H9 (cell line): Measurements from ENCODE around the gene PRX. TPM values are rescaled to one million over a fixed set of nuclear protein-coding genes. Genes with fewer than 3 reads are reported as not detected.
A peak's percentile ranks its signal among the peaks of the same experiment; 100 is the strongest.

Source experiments
- DNase-seq: peaks from one replicate; pipeline ENCODE4 v3.0.0-alpha.2; 2017
- H2AFZ ChIP-seq: one replicate; pipeline ENCODE4 v1.6.1; 2013; ENCODE audit warnings: mild to moderate bottlenecking, low read length, control low read depth, moderate library complexity
- H2AK5ac ChIP-seq: 2 replicates; pipeline ENCODE4 v1.6.1; 2013; ENCODE audit warnings: low read length, control low read depth, mixed read lengths; ENCODE audit not compliant: insufficient read length
- H2BK120ac ChIP-seq: one replicate; pipeline ENCODE4 v1.6.1; 2013; ENCODE audit warnings: low read depth, mild to moderate bottlenecking, low read length, control low read depth, inconsistent platforms; ENCODE audit not compliant: poor library complexity, severe bottlenecking
- H2BK12ac ChIP-seq: 2 replicates; pipeline ENCODE4 v1.6.1; 2013; ENCODE audit warnings: low read length, control low read depth, mixed read lengths, low read depth; ENCODE audit not compliant: insufficient read length
- H2BK15ac ChIP-seq: 2 replicates; pipeline ENCODE4 v1.6.1; 2013; ENCODE audit warnings: low read depth, low read length, control low read depth
- H2BK20ac ChIP-seq: one replicate; pipeline ENCODE4 v1.6.1; 2013; ENCODE audit warnings: low read depth, mild to moderate bottlenecking, low read length, control low read depth, inconsistent platforms; ENCODE audit not compliant: poor library complexity, severe bottlenecking
- H2BK5ac ChIP-seq: 2 replicates; pipeline ENCODE4 v1.6.1; 2013; ENCODE audit warnings: low read length, control low read depth, mixed read lengths; ENCODE audit not compliant: insufficient read length
- H3K14ac ChIP-seq: 2 replicates; pipeline ENCODE4 v1.6.1; 2013; ENCODE audit warnings: low read length, control low read depth; ENCODE audit not compliant: insufficient read depth
- H3K18ac ChIP-seq: 2 replicates; pipeline ENCODE4 v1.6.1; 2013; ENCODE audit warnings: low read depth, mild to moderate bottlenecking, mixed read lengths, low read length, control low read depth; ENCODE audit not compliant: insufficient read length
- H3K23ac ChIP-seq: 2 replicates; pipeline ENCODE4 v1.6.1; 2013; ENCODE audit warnings: low read length, control low read depth, mixed read lengths, low read depth; ENCODE audit not compliant: insufficient read length
- H3K23me2 ChIP-seq: 2 replicates; pipeline ENCODE4 v1.6.1; 2013; ENCODE audit warnings: low read depth, mild to moderate bottlenecking, mixed read lengths, low read length, control low read depth; ENCODE audit not compliant: insufficient read length, poor library complexity, severe bottlenecking
- H3K27ac ChIP-seq: 2 replicates; pipeline ENCODE4 v1.5.1; 2013; ENCODE audit warnings: low read length, control low read depth, mixed read lengths, low read depth; ENCODE audit not compliant: insufficient read length
- H3K27me3 ChIP-seq: 2 replicates; pipeline ENCODE4 v1.6.1; 2013; ENCODE audit warnings: low read length, control low read depth, inconsistent platforms; ENCODE audit not compliant: insufficient read depth
- H3K4ac ChIP-seq: 2 replicates; pipeline ENCODE4 v1.6.1; 2013; ENCODE audit warnings: low read depth, mild to moderate bottlenecking, control low read depth, inconsistent platforms, low read length, moderate library complexity
- H3K4me1 ChIP-seq: 2 replicates; pipeline ENCODE4 v1.6.1; 2013; ENCODE audit warnings: low read length, control low read depth, inconsistent platforms; ENCODE audit not compliant: insufficient read depth
- H3K4me2 ChIP-seq: 2 replicates; pipeline ENCODE4 v1.6.1; 2013; ENCODE audit warnings: low read length, control low read depth, mixed read lengths; ENCODE audit not compliant: insufficient read length, insufficient read depth
- H3K56ac ChIP-seq: 2 replicates; pipeline ENCODE4 v1.6.1; 2013; ENCODE audit warnings: low read depth, mild to moderate bottlenecking, mixed read lengths, low read length, control low read depth; ENCODE audit not compliant: insufficient read length
- H3K79me1 ChIP-seq: 2 replicates; pipeline ENCODE4 v1.6.1; 2013; ENCODE audit warnings: low read depth, mild to moderate bottlenecking, moderate library complexity, low read length, control low read depth, inconsistent platforms; ENCODE audit not compliant: insufficient read depth, poor library complexity, severe bottlenecking
- H3K79me2 ChIP-seq: 2 replicates; pipeline ENCODE4 v1.6.1; 2013; ENCODE audit warnings: low read length, control low read depth, inconsistent platforms; ENCODE audit not compliant: insufficient read depth
- H3K9ac ChIP-seq: 2 replicates; pipeline ENCODE4 v1.6.1; 2013; ENCODE audit warnings: low read length, control low read depth, mixed read lengths; ENCODE audit not compliant: insufficient read length; ENCODE audit errors: extremely low read depth
- H3K9me3 ChIP-seq: one replicate; pipeline ENCODE4 v1.6.1; 2013; ENCODE audit warnings: low read depth, low read length, inconsistent platforms; ENCODE audit not compliant: control insufficient read depth
- H3T11ph ChIP-seq: one replicate; pipeline ENCODE4 v1.6.1; 2013; ENCODE audit warnings: mild to moderate bottlenecking, low read length, control low read depth, inconsistent platforms
- H4K20me1 ChIP-seq: one replicate; pipeline ENCODE4 v1.6.1; 2013; ENCODE audit not compliant: control insufficient read depth, insufficient read length, insufficient read depth
- H4K5ac ChIP-seq: 2 replicates; pipeline ENCODE4 v1.6.1; 2013; ENCODE audit warnings: low read depth, mild to moderate bottlenecking, mixed read lengths, low read length, control low read depth; ENCODE audit not compliant: insufficient read length
- H4K8ac ChIP-seq: replicated peaks from 2 replicates; pipeline ENCODE4 v1.6.1; 2013; ENCODE audit warnings: low read length, control low read depth, mixed read lengths, low read depth; ENCODE audit not compliant: insufficient read length
- H4K91ac ChIP-seq: 2 replicates; pipeline ENCODE4 v1.6.1; 2013; ENCODE audit warnings: low read depth, mild to moderate bottlenecking, moderate library complexity, mixed read lengths, low read length, control low read depth; ENCODE audit not compliant: insufficient read length
- H3K27ac Mint-ChIP-seq, 3 experiments: 2 replicates in 2 of 3; 3 replicates in 1 of 3; pipeline ENCODE4 v1.8.0; 2020 to 2021; ENCODE audit warnings: mixed read lengths in 3 of 3, mild to moderate bottlenecking in 1 of 3, moderate library complexity in 1 of 3
- H3K27me3 Mint-ChIP-seq: 2 replicates; pipeline ENCODE4 v1.8.0; 2021; ENCODE audit warnings: low read depth, mild to moderate bottlenecking, moderate library complexity, mixed read lengths
- H3K36me3 Mint-ChIP-seq, 3 experiments: 2 replicates in 2 of 3; 3 replicates in 1 of 3; pipeline ENCODE4 v1.8.0; 2020 to 2021; ENCODE audit warnings: low read depth in 3 of 3, mixed read lengths in 3 of 3; ENCODE audit not compliant: insufficient read depth in 1 of 3
- H3K4me1 Mint-ChIP-seq, 2 experiments: 2 replicates each; pipeline ENCODE4 v1.8.0; 2020; ENCODE audit warnings: mixed read lengths in 2 of 2
- H3K4me3 Mint-ChIP-seq, 2 experiments: 2 replicates in 1 of 2; 3 replicates in 1 of 2; pipeline ENCODE4 v1.8.0; 2020 to 2021; ENCODE audit warnings: mild to moderate bottlenecking in 2 of 2, mixed read lengths in 2 of 2, moderate library complexity in 1 of 2
- H3K9me3 Mint-ChIP-seq, 2 experiments: 2 replicates in 1 of 2; 3 replicates in 1 of 2; pipeline ENCODE4 v1.8.0; 2020; ENCODE audit warnings: mild to moderate bottlenecking in 2 of 2, mixed read lengths in 2 of 2, moderate library complexity in 1 of 2
- WGBS: extraction: QIAGEN DNeasy Blood & Tissue Kit; methylation state at CpG from one replicate; pipeline ENCODE4 v1.1.7; 2013; ENCODE audit warnings: missing lambda C conversion rate, low lambda C conversion rate, mixed read lengths; ENCODE audit not compliant: insufficient read length; ENCODE audit errors: extremely low coverage; 5-methylcytosine and 5-hydroxymethylcytosine counted together
- total RNA-seq: library from RNA; stranded (reverse); gene quantifications from 2 replicates; pipeline ENCODE4 v1.2.1, GENCODE V29; 2021
- TF ChIP-seq, protein P1 (sequence below): fragments of 200-600 bp; sonication (generic); conservative IDR thresholded peaks from 3 replicates; pipeline ENCODE4 v1.8.0; 2021; ENCODE audit warnings: antibody characterized with exemption, mild to moderate bottlenecking

Gene PRX
- total RNA-seq, 1 experiment from 2014 or later: 4.0 TPM

DNA sequence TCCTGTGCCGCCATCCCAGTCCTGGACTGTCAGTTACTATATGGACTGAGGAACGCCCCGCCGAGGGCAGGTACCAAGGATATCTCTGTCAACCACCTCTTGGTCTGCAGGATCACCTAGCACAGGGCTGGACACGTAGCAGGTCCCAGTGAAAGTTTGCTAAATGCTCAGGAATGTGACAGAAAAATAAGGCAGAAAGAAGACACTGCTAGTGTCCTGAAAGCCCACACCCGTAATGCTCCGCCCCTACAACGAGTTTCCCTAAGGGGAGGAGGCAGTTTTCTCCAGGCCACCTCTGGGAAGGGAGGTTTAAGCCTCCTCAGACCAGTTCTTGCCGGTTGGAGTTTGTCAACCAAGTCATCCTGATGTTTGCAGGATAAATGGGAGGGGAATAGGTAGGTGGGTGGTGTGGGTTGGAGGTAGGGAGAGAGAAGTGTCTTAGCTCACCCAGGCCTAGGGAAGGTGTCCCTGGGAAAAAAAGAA, 32.6 kb upstream of the PRX start:
- Histone ChIP-seq H3K27ac (no peak overlapping the region), H3K79me2 (peaks cover 4% of the 10 kb centered on the region; the same call in 1 of the 2 replicates), H2BK20ac (no peak overlapping the region), H3K9me3 (no peaks in the 10 kb centered on the region), H3K23me2 (peaks cover 3% of the 10 kb centered on the region), H2BK5ac (no peak overlapping the region), H3K4ac (no peak overlapping the region), H2AK5ac (no peak overlapping the region), H3K18ac (no peak overlapping the region), H3K79me1 (peaks cover 6% of the 10 kb centered on the region), H2BK120ac (no peak overlapping the region), H3K14ac (no peak overlapping the region), H2BK12ac (peak overlapping the region; percentile 77), H2BK15ac (no peak overlapping the region), H3K4me1 (no peaks in the 10 kb centered on the region), H3K4me2 (no peak overlapping the region), H3K27me3 (no peaks in the 10 kb centered on the region), H4K5ac (no peak overlapping the region), H4K20me1 (no peaks in the 10 kb centered on the region), H3K9ac (no peak overlapping the region), H4K8ac (no peak overlapping the region), H2AFZ (no peak overlapping the region), H3T11ph (no peak overlapping the region), H3K23ac (no peak overlapping the region), H3K56ac (no peak overlapping the region), H4K91ac (no peak overlapping the region)
- peak; percentile 62 for DNase-seq
- no peaks in the 10 kb centered on the region for H3K27me3 Mint-ChIP-seq
- peaks cover 25 to 30% of the 10 kb centered on the region in 2 experiments for H3K4me1 Mint-ChIP-seq
- H3K27ac Mint-ChIP-seq: peak overlapping the region in 2 of 3 experiments; percentile 82 to 99; a peak in 5 of 7 replicates
- H3K36me3 Mint-ChIP-seq: peaks cover 15 to 34% (median 23%) of the 10 kb centered on the region in 3 experiments; a peak in 6 of 7 replicates
- no peaks in the 10 kb centered on the region; a peak in 1 of 5 replicates for H3K9me3 Mint-ChIP-seq
- peak overlapping the region; percentile 4 to 71; a peak in 2 of 5 replicates for H3K4me3 Mint-ChIP-seq
- no CpG with 5 or more reads among the region's 9 CpGs for WGBS
- TF ChIP-seq, protein P1, sequence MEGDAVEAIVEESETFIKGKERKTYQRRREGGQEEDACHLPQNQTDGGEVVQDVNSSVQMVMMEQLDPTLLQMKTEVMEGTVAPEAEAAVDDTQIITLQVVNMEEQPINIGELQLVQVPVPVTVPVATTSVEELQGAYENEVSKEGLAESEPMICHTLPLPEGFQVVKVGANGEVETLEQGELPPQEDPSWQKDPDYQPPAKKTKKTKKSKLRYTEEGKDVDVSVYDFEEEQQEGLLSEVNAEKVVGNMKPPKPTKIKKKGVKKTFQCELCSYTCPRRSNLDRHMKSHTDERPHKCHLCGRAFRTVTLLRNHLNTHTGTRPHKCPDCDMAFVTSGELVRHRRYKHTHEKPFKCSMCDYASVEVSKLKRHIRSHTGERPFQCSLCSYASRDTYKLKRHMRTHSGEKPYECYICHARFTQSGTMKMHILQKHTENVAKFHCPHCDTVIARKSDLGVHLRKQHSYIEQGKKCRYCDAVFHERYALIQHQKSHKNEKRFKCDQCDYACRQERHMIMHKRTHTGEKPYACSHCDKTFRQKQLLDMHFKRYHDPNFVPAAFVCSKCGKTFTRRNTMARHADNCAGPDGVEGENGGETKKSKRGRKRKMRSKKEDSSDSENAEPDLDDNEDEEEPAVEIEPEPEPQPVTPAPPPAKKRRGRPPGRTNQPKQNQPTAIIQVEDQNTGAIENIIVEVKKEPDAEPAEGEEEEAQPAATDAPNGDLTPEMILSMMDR: no peak
